Stimulated activated naive B cell treated with anti-CD40 and anti-IgM and Interleukin-4, amounts not matched to agents 10 μg/mL and 1 μg/mL and 100 μg/mL, for 72 hours (primary cell): ENCODE measurements around the gene SNX13.

Experiments used
- ATAC-seq, 2 donors: fragments of 150-1000 bp; cut with Tn5 transposase; replicated peaks; 2 replicates each; pipeline ENCODE4 v1.10.0; 2021; ENCODE audit warnings: moderate library complexity in 1 of 2
- DNase-seq: peaks from one replicate; pipeline ENCODE4 v3.0.0; 2021
- H3K27ac Mint-ChIP-seq: one replicate; pipeline ENCODE4 v1.8.0; 2022; ENCODE audit warnings: mild to moderate bottlenecking, mixed read lengths
- H3K27me3 Mint-ChIP-seq, 2 donors: one replicate each; pipeline ENCODE4 v1.8.0; 2022; ENCODE audit warnings: mixed read lengths in 2 of 2
- H3K36me3 Mint-ChIP-seq, 2 donors: one replicate each; pipeline ENCODE4 v1.8.0; 2022; ENCODE audit warnings: mixed read lengths in 2 of 2, mild to moderate bottlenecking in 1 of 2
- H3K4me1 Mint-ChIP-seq, 2 donors: one replicate each; pipeline ENCODE4 v1.8.0; 2022; ENCODE audit warnings: mixed read lengths in 2 of 2, mild to moderate bottlenecking in 1 of 2
- H3K4me3 Mint-ChIP-seq, 2 donors: one replicate each; pipeline ENCODE4 v1.8.0; 2022; ENCODE audit warnings: mild to moderate bottlenecking in 2 of 2, mixed read lengths in 2 of 2, moderate library complexity in 1 of 2
- H3K9me3 Mint-ChIP-seq, 2 donors: one replicate each; pipeline ENCODE4 v1.8.0; 2022; ENCODE audit warnings: mixed read lengths in 2 of 2, mild to moderate bottlenecking in 1 of 2

Gene SNX13

GRCh38 chr7:17937506-17938120 lies 2.7 kb downstream of the SNX13 start:
- Mint-ChIP-seq H3K4me1 (peaks cover 30 to 58% of the 10 kb centered on the region in 2 donors), H3K9me3 (peaks cover 0 to 1% of the 10 kb centered on the region in 2 donors), H3K36me3 (peaks cover 9 to 25% of the 10 kb centered on the region in 2 donors), H3K4me3 (peak overlapping the region; percentile 6 to 36), H3K27me3 (no peaks in the 10 kb centered on the region), H3K27ac (peak overlapping the region; percentile 3)
- no peak for ATAC-seq
- DNase-seq = no peak

- DNase-seq (no peak), ATAC-seq (no peak)
- peaks cover 30 to 64% of the 10 kb centered on the region in 2 donors for H3K4me1 Mint-ChIP-seq
- no peaks in the 10 kb centered on the region for H3K27me3 Mint-ChIP-seq
- peaks cover 11 to 25% of the 10 kb centered on the region in 2 donors for H3K36me3 Mint-ChIP-seq
- peaks cover 0 to 1% of the 10 kb centered on the region in 2 donors for H3K9me3 Mint-ChIP-seq
- no peak overlapping the region for H3K4me3 Mint-ChIP-seq
- peak overlapping the region; percentile 74 for H3K27ac Mint-ChIP-seq
These were observed 4.0 kb downstream of the SNX13 start for GRCh38 chr7:17936321-17936720.

GRCh38 chr7:17934612-17935240 lies 5.6 kb downstream of the SNX13 start:
- H3K27ac Mint-ChIP-seq = peak overlapping the region; percentile 5
- DNase-seq (no peak), ATAC-seq (no peak)
- H3K9me3 Mint-ChIP-seq = peaks cover 0 to 1% of the 10 kb centered on the region in 2 donors
- peaks cover 8 to 24% of the 10 kb centered on the region in 2 donors for H3K36me3 Mint-ChIP-seq
- no peak overlapping the region for H3K4me3 Mint-ChIP-seq
- H3K4me1 Mint-ChIP-seq = peaks cover 32 to 75% of the 10 kb centered on the region in 2 donors
- no peaks in the 10 kb centered on the region for H3K27me3 Mint-ChIP-seq

- peaks cover 31 to 70% of the 10 kb centered on the region in 2 donors for H3K4me1 Mint-ChIP-seq
- H3K36me3 Mint-ChIP-seq = peaks cover 8 to 22% of the 10 kb centered on the region in 2 donors
- DNase-seq (no peak), ATAC-seq (no peak)
- H3K27ac Mint-ChIP-seq = no peak overlapping the region
- peaks cover 0 to 1% of the 10 kb centered on the region in 2 donors for H3K9me3 Mint-ChIP-seq
- H3K27me3 Mint-ChIP-seq = no peaks in the 10 kb centered on the region
- H3K4me3 Mint-ChIP-seq = no peak overlapping the region
These were observed 6.2 kb downstream of the SNX13 start for GRCh38 chr7:17934094-17934493.

GRCh38 chr7:17932770-17933169 lies 7.5 kb downstream of the SNX13 start:
- Mint-ChIP-seq H3K9me3 (peaks cover 0 to 1% of the 10 kb centered on the region in 2 donors), H3K27me3 (no peaks in the 10 kb centered on the region), H3K4me3 (no peak overlapping the region), H3K4me1 (peaks cover 31 to 63% of the 10 kb centered on the region in 2 donors), H3K27ac (no peak overlapping the region), H3K36me3 (peaks cover 10 to 22% of the 10 kb centered on the region in 2 donors)
- no peak for ATAC-seq
- DNase-seq = no peak

- Mint-ChIP-seq H3K27ac (no peak overlapping the region), H3K36me3 (peaks cover 7 to 18% of the 10 kb centered on the region in 2 donors)
These were observed 9.2 kb downstream of the SNX13 start for GRCh38 chr7:17931069-17931468.

GRCh38 chr7:17930546-17930945 lies 9.7 kb downstream of the SNX13 start:
- Mint-ChIP-seq H3K27ac (no peak overlapping the region), H3K4me1 (peaks cover 32 to 64% of the 10 kb centered on the region in 2 donors), H3K9me3 (peaks cover 0 to 1% of the 10 kb centered on the region in 2 donors), H3K4me3 (no peak overlapping the region), H3K36me3 (peaks cover 7 to 18% of the 10 kb centered on the region in 2 donors), H3K27me3 (no peaks in the 10 kb centered on the region)
- ATAC-seq (no peak), DNase-seq (no peak)

More at GRCh38 chr7:17931069-17931468, 9.2 kb downstream of the SNX13 start:
- ATAC-seq = no peak
- Mint-ChIP-seq H3K9me3 (peaks cover 0 to 1% of the 10 kb centered on the region in 2 donors), H3K4me3 (no peak overlapping the region), H3K27me3 (no peaks in the 10 kb centered on the region), H3K4me1 (peaks cover 29 to 60% of the 10 kb centered on the region in 2 donors)
- no peak for DNase-seq

GRCh38 chr7:17929647-17930395 lies 10.5 kb downstream of the SNX13 start:
- H3K27me3 Mint-ChIP-seq = no peaks in the 10 kb centered on the region
- H3K9me3 Mint-ChIP-seq = peaks cover 0 to 1% of the 10 kb centered on the region in 2 donors
- peaks cover 29 to 65% of the 10 kb centered on the region in 2 donors for H3K4me1 Mint-ChIP-seq
- DNase-seq = no peak
- H3K4me3 Mint-ChIP-seq = no peak overlapping the region
- no peak for ATAC-seq
- peak overlapping the region; percentile 37 for H3K27ac Mint-ChIP-seq
- H3K36me3 Mint-ChIP-seq = peaks cover 6 to 13% of the 10 kb centered on the region in 2 donors

- no peak for ATAC-seq
- peaks cover 24 to 53% of the 10 kb centered on the region in 2 donors for H3K4me1 Mint-ChIP-seq
- no peak overlapping the region for H3K4me3 Mint-ChIP-seq
- H3K27ac Mint-ChIP-seq = no peak overlapping the region
- peaks cover 0 to 4% of the 10 kb centered on the region in 2 donors for H3K36me3 Mint-ChIP-seq
- no peak for DNase-seq
- no peaks in the 10 kb centered on the region for H3K27me3 Mint-ChIP-seq
- no peaks in the 10 kb centered on the region for H3K9me3 Mint-ChIP-seq
These were observed 12.2 kb downstream of the SNX13 start for GRCh38 chr7:17928055-17928454.

- no peak overlapping the region for H3K4me3 Mint-ChIP-seq
- ATAC-seq = no peak
- peaks cover 7 to 12% of the 10 kb centered on the region in 2 donors for H3K36me3 Mint-ChIP-seq
- H3K27ac Mint-ChIP-seq = no peak overlapping the region
- H3K9me3 Mint-ChIP-seq = peaks cover 0 to 5% of the 10 kb centered on the region in 2 donors
- H3K4me1 Mint-ChIP-seq = peaks cover 27 to 49% of the 10 kb centered on the region in 2 donors
- H3K27me3 Mint-ChIP-seq = no peaks in the 10 kb centered on the region
- DNase-seq = no peak
These were observed 18.4 kb downstream of the SNX13 start for GRCh38 chr7:17921857-17922416.

GRCh38 chr7:17917842-17918241 lies 22.5 kb downstream of the SNX13 start:
- Mint-ChIP-seq H3K9me3 (peaks cover 0 to 5% of the 10 kb centered on the region in 2 donors), H3K4me3 (no peak overlapping the region), H3K27ac (no peak overlapping the region), H3K4me1 (peaks cover 26 to 28% of the 10 kb centered on the region in 2 donors), H3K36me3 (peaks cover 7 to 12% of the 10 kb centered on the region in 2 donors), H3K27me3 (no peaks in the 10 kb centered on the region)
- DNase-seq = no peak
- ATAC-seq = no peak

GRCh38 chr7:17916786-17917185 lies 23.5 kb downstream of the SNX13 start:
- H3K36me3 Mint-ChIP-seq = peaks cover 10 to 16% of the 10 kb centered on the region in 2 donors
- no peak overlapping the region for H3K27ac Mint-ChIP-seq
- H3K4me1 Mint-ChIP-seq = peaks cover 20 to 30% of the 10 kb centered on the region in 2 donors
- H3K4me3 Mint-ChIP-seq = no peak overlapping the region
- DNase-seq = no peak
- peaks cover 0 to 6% of the 10 kb centered on the region in 2 donors for H3K9me3 Mint-ChIP-seq
- H3K27me3 Mint-ChIP-seq = no peaks in the 10 kb centered on the region
- no peak for ATAC-seq

GRCh38 chr7:17915796-17916195 lies 24.5 kb downstream of the SNX13 start:
- no peaks in the 10 kb centered on the region for H3K27me3 Mint-ChIP-seq

GRCh38 chr7:17915168-17915567 lies 25.1 kb downstream of the SNX13 start:
- H3K4me1 Mint-ChIP-seq = peaks cover 8 to 27% of the 10 kb centered on the region in 2 donors
- peaks cover 5 to 9% of the 10 kb centered on the region in 2 donors for H3K9me3 Mint-ChIP-seq
- ATAC-seq = no peak
- no peak overlapping the region for H3K4me3 Mint-ChIP-seq
- no peak overlapping the region for H3K27ac Mint-ChIP-seq
- H3K36me3 Mint-ChIP-seq = peaks cover 16 to 28% of the 10 kb centered on the region in 2 donors
- DNase-seq = no peak
- H3K27me3 Mint-ChIP-seq = no peaks in the 10 kb centered on the region

More at GRCh38 chr7:17915796-17916195, 24.5 kb downstream of the SNX13 start:
- ATAC-seq (no peak), DNase-seq (no peak)
- peaks cover 10 to 25% of the 10 kb centered on the region in 2 donors for H3K4me1 Mint-ChIP-seq
- H3K36me3 Mint-ChIP-seq = peaks cover 10 to 21% of the 10 kb centered on the region in 2 donors
- peaks cover 0 to 6% of the 10 kb centered on the region in 2 donors for H3K9me3 Mint-ChIP-seq
- no peak overlapping the region for H3K27ac Mint-ChIP-seq
- no peak overlapping the region for H3K4me3 Mint-ChIP-seq
